Choroid plexus epithelial cell (primary cell): Measurements from ENCODE around the gene CHMP2A.

Experiments used
- DNase-seq: peaks from one replicate; pipeline ENCODE4 v3.0.0-alpha.2; 2010; ENCODE audit warnings: low read depth
- H3K4me3 ChIP-seq: 2 replicates; pipeline ENCODE4 v1.5.1; 2011; ENCODE audit warnings: low read depth, mild to moderate bottlenecking, control low read depth, low read length, moderate library complexity
- CTCF ChIP-seq: conservative IDR thresholded peaks from 2 replicates; pipeline ENCODE4 v1.5.1; 2011; ENCODE audit warnings: low read depth, mild to moderate bottlenecking, control low read depth, inconsistent platforms, low read length, moderate library complexity

CHMP2A gene

GRCh38 chr19:58521651-58522050 is 33.3 kb downstream of the CHMP2A start:
- no peak overlapping the region for H3K4me3 ChIP-seq
- no peak for DNase-seq
- TF ChIP-seq CTCF: no peak

- DNase-seq: no peak
- TF ChIP-seq CTCF: no peak
- H3K4me3 ChIP-seq: peak overlapping the region; percentile 93
These were observed 34.7 kb downstream of the CHMP2A start for GRCh38 chr19:58520257-58520599.

- TF ChIP-seq CTCF: peak; percentile 76
- peak; percentile 98 for DNase-seq
- peak within 1 kb of the TSS; percentile 93 for H3K4me3 ChIP-seq
These were observed 35.3 kb downstream of the CHMP2A start, which contains the start of gene ZBTB45 for GRCh38 chr19:58519355-58520256. TSS of gene ZBTB45 (minus strand) at chr19:58519810. CDS start at chr19:58517673, 2,137 bp downstream.

GRCh38 chr19:58519087-58519354 is 35.9 kb downstream of the CHMP2A start:
- peak; percentile 87 for TF ChIP-seq CTCF
- DNase-seq: peak; percentile 82

GRCh38 chr19:58518256-58519086 is 36.4 kb downstream of the CHMP2A start:
- no peak for TF ChIP-seq CTCF
- no peak for DNase-seq
- H3K4me3 ChIP-seq: peak overlapping the region; percentile 93

More at GRCh38 chr19:58519087-58519354, 35.9 kb downstream of the CHMP2A start:
- H3K4me3 ChIP-seq: peak overlapping the region; percentile 93

- TF ChIP-seq CTCF: no peak
- no peak for DNase-seq
- no peak overlapping the region for H3K4me3 ChIP-seq
These were observed 37.7 kb downstream of the CHMP2A start for GRCh38 chr19:58516964-58517833.
